Measurements from ENCODE around the gene SHISAL2B. TPM values are rescaled to one million over a fixed set of nuclear protein-coding genes. Genes with fewer than 3 reads are reported as not detected.

SHISAL2B gene
- total and polyA plus RNA-seq, 2 donors from 2014 or later, result not detected

GRCh38 chr5:64649512-64649911 is 40.8 kb upstream of the SHISAL2B start:
- intact Hi-C loops (cut with DNase I), result no loop called here
- H3K27me3 ChIP-seq (ENCODE audit: control insufficient read depth, insufficient read depth, low read length), result no peaks in the 10 kb centered on the region
- H3K27ac ChIP-seq (ENCODE audit: low read depth in 2 of 2, low read length in 2 of 2), result no peak overlapping the region
- no peak overlapping the region for H3K9ac ChIP-seq (ENCODE audit: low read length in 3 of 3)
- H3K4me3 ChIP-seq (ENCODE audit: low read length in 3 of 3), result no peak overlapping the region
- no peak for FAIRE-seq
- no peaks in the 10 kb centered on the region for H3K9me3 ChIP-seq (ENCODE audit: control insufficient read depth in 2 of 3, insufficient read depth in 1 of 3, low read length in 3 of 3)
- TF ChIP-seq CTCF (IDR thresholded peaks at IDR 0.05; ENCODE audit: borderline replicate concordance, extremely low read depth, insufficient read depth), result no peak
- no peaks in the 10 kb centered on the region for H3K4me1 ChIP-seq (ENCODE audit: control insufficient read depth in 2 of 3, insufficient read depth in 2 of 3, low read depth in 1 of 3, low read length in 3 of 3)
- H3K36me3 ChIP-seq (ENCODE audit: control insufficient read depth in 2 of 3, insufficient read depth in 3 of 3, low read length in 3 of 3), result no peaks in the 10 kb centered on the region
- no peak for DNase-seq

- no peak overlapping the region for H3K27ac ChIP-seq (ENCODE audit: low read depth in 2 of 2, low read length in 2 of 2)
- no peak overlapping the region for H3K4me3 ChIP-seq (ENCODE audit: low read length in 3 of 3)
- DNase-seq (peak in 1 of 5 donors; percentile 9), FAIRE-seq (no peak)
- TF ChIP-seq CTCF (IDR thresholded peaks at IDR 0.05; ENCODE audit: borderline replicate concordance, extremely low read depth, insufficient read depth), result no peak
- H3K36me3 ChIP-seq (ENCODE audit: control insufficient read depth in 2 of 3, insufficient read depth in 3 of 3, low read length in 3 of 3), result no peaks in the 10 kb centered on the region
- no peaks in the 10 kb centered on the region for H3K9me3 ChIP-seq (ENCODE audit: control insufficient read depth in 2 of 3, insufficient read depth in 1 of 3, low read length in 3 of 3)
- intact Hi-C loops (cut with DNase I), result no loop called here
- H3K4me1 ChIP-seq (ENCODE audit: control insufficient read depth in 2 of 3, insufficient read depth in 2 of 3, low read depth in 1 of 3, low read length in 3 of 3), result no peaks in the 10 kb centered on the region
- no peaks in the 10 kb centered on the region for H3K27me3 ChIP-seq (ENCODE audit: control insufficient read depth, insufficient read depth, low read length)
- no peak overlapping the region for H3K9ac ChIP-seq (ENCODE audit: low read length in 3 of 3)
These were observed 36.3 kb upstream of the SHISAL2B start for GRCh38 chr5:64653766-64654560.

- no peak for TF ChIP-seq CTCF (IDR thresholded peaks at IDR 0.05; ENCODE audit: borderline replicate concordance, extremely low read depth, insufficient read depth)
- H3K9ac ChIP-seq (ENCODE audit: low read length in 3 of 3), result no peak overlapping the region
- no peaks in the 10 kb centered on the region for H3K27me3 ChIP-seq (ENCODE audit: control insufficient read depth, insufficient read depth, low read length)
- no peaks in the 10 kb centered on the region for H3K36me3 ChIP-seq (ENCODE audit: control insufficient read depth in 2 of 3, insufficient read depth in 3 of 3, low read length in 3 of 3)
- H3K9me3 ChIP-seq (ENCODE audit: control insufficient read depth in 2 of 3, insufficient read depth in 1 of 3, low read length in 3 of 3), result no peaks in the 10 kb centered on the region
- H3K4me1 ChIP-seq (ENCODE audit: control insufficient read depth in 2 of 3, insufficient read depth in 2 of 3, low read depth in 1 of 3, low read length in 3 of 3), result no peaks in the 10 kb centered on the region
- DNase-seq (no peak), FAIRE-seq (no peak)
- no peak overlapping the region for H3K4me3 ChIP-seq (ENCODE audit: low read length in 3 of 3)
- intact Hi-C loops (cut with DNase I), result no loop called here
- no peak overlapping the region for H3K27ac ChIP-seq (ENCODE audit: low read depth in 2 of 2, low read length in 2 of 2)
These were observed 35.8 kb upstream of the SHISAL2B start for GRCh38 chr5:64654561-64654938.
